Measurements from ENCODE around the gene PIK3AP1.

DNA sequence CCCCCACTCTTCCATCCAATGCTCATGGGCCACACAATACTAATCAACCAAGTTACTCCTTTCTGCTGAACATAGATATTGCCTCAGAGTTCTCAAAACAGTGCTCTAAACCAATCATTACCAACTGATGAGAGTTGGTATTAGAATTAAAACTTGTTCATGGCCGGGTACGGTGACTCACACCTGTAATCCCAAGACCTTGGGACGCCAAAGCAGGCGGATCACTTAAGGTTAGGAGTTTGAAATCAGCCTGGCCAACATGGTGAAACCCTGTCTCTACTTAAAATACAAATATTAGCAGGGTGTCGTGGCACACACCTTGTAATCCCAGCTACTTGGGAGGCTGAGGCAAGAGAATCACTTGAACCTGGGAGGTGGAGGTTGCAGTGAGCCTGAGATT, 141.7 kb downstream of the PIK3AP1 start:
- TF ChIP-seq, protein P1, sequence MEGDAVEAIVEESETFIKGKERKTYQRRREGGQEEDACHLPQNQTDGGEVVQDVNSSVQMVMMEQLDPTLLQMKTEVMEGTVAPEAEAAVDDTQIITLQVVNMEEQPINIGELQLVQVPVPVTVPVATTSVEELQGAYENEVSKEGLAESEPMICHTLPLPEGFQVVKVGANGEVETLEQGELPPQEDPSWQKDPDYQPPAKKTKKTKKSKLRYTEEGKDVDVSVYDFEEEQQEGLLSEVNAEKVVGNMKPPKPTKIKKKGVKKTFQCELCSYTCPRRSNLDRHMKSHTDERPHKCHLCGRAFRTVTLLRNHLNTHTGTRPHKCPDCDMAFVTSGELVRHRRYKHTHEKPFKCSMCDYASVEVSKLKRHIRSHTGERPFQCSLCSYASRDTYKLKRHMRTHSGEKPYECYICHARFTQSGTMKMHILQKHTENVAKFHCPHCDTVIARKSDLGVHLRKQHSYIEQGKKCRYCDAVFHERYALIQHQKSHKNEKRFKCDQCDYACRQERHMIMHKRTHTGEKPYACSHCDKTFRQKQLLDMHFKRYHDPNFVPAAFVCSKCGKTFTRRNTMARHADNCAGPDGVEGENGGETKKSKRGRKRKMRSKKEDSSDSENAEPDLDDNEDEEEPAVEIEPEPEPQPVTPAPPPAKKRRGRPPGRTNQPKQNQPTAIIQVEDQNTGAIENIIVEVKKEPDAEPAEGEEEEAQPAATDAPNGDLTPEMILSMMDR (IDR thresholded peaks at IDR 0.05) = no peak
- no peak for TF ChIP-seq POLR2A (IDR thresholded peaks at IDR 0.05)
